ENCODE data around the gene SDC3.

- TF ChIP-seq CTCF (IDR thresholded peaks at IDR 0.05; ENCODE audit: insufficient read depth, low read length) (no peak), GABPA (IDR thresholded peaks at IDR 0.05; ENCODE audit: low read depth) (no peak), POLR2AphosphoS5 (IDR thresholded peaks at IDR 0.05; ENCODE audit: low read depth) (no peak)
These were observed 85.0 kb downstream of the SDC3 start for GRCh38 chr1:30823627-30823968.

Measured in HL-60 (cell line).